CD4-positive, alpha-beta T cell (primary cell): Measurements from ENCODE around the gene DLG5. TPM values are rescaled to one million over a fixed set of nuclear protein-coding genes. Genes with fewer than 3 reads are reported as not detected.

Experiments used
- ATAC-seq: fragments of 200-7000 bp; cut with Tn5 transposase; one replicate; pipeline ENCODE4 v1.10.0; 2022; ENCODE audit warnings: mild to moderate bottlenecking; ENCODE audit not compliant: poor library complexity
- CTCF ChIA-PET: fragments of 350-600 bp; sonication (Branson Sonifier 250); formaldehyde crosslinking; loops from one replicate; lab custom pipeline; 2021; ENCODE audit warnings: antibody characterized with exemption, inconsistent platforms; lab: Charles Lee
- POLR2A ChIA-PET: fragments of 350-600 bp; sonication (Branson Sonifier 250); formaldehyde crosslinking; loops from one replicate; lab custom pipeline; 2021; ENCODE audit warnings: antibody characterized with exemption, inconsistent platforms; lab: Charles Lee
- DNase-seq, 14 experiments: peaks; one replicate each; pipeline ENCODE4 v3.0.0-alpha.2; 2013 to 2020; ENCODE audit warnings: mixed read lengths in 2 of 14
- H3K27ac ChIP-seq, 2 donors: one replicate each; pipeline versions ENCODE4 v1.5.1 to v1.7.0; 2013; ENCODE audit warnings: low read length in 2 of 2, low read depth in 1 of 2, mild to moderate bottlenecking in 1 of 2
- H3K27me3 ChIP-seq, 2 experiments: 1 replicate in 1 of 2; 2 replicates in 1 of 2; pipeline versions ENCODE4 v1.6.1 to v1.7.0; 2013; ENCODE audit warnings: low read length in 2 of 2, control low read depth in 1 of 2, mild to moderate bottlenecking in 1 of 2, moderate library complexity in 1 of 2; ENCODE audit not compliant: insufficient read depth in 2 of 2, control insufficient read depth in 1 of 2
- H3K36me3 ChIP-seq: one replicate; pipeline ENCODE4 v1.6.1; 2013; ENCODE audit warnings: low read length, control low read depth; ENCODE audit not compliant: insufficient read depth
- H3K4me1 ChIP-seq: one replicate; pipeline ENCODE4 v1.6.1; 2013; ENCODE audit warnings: low read length, control low read depth; ENCODE audit not compliant: insufficient read depth
- H3K4me3 ChIP-seq: one replicate; pipeline ENCODE4 v1.5.1; 2013; ENCODE audit warnings: mild to moderate bottlenecking, low read length, moderate library complexity
- H3K9me3 ChIP-seq, 2 experiments: 1 replicate in 1 of 2; 2 replicates in 1 of 2; pipeline versions ENCODE4 v1.6.1 to v1.7.0; 2013; ENCODE audit warnings: low read length in 2 of 2, mild to moderate bottlenecking in 2 of 2, control low read depth in 1 of 2, moderate library complexity in 1 of 2; ENCODE audit not compliant: control insufficient read depth in 1 of 2, insufficient read depth in 1 of 2
- H3K27ac Mint-ChIP-seq: one replicate; pipeline ENCODE4 v1.8.0; 2020; ENCODE audit warnings: mixed read lengths
- H3K27me3 Mint-ChIP-seq: one replicate; pipeline ENCODE4 v1.8.0; 2021; ENCODE audit warnings: mixed read lengths
- H3K36me3 Mint-ChIP-seq: one replicate; pipeline ENCODE4 v1.8.0; 2021; ENCODE audit warnings: low read depth, mixed read lengths
- H3K4me1 Mint-ChIP-seq: one replicate; pipeline ENCODE4 v1.8.0; 2021; ENCODE audit warnings: low read depth, mixed read lengths
- H3K4me3 Mint-ChIP-seq: one replicate; pipeline ENCODE4 v1.8.0; 2020; ENCODE audit warnings: mild to moderate bottlenecking, mixed read lengths
- H3K9me3 Mint-ChIP-seq: one replicate; pipeline ENCODE4 v1.8.0; 2020; ENCODE audit warnings: mixed read lengths
- CTCF ChIP-seq: fragments of 200-600 bp; IDR thresholded peaks from one replicate; pipeline ENCODE4 v1.8.0; 2022; ENCODE audit warnings: antibody characterized with exemption, mild to moderate bottlenecking
- intact Hi-C, 2 experiments: fragments of 100-400 bp; cut with DNase I in 1 of 2; cut with micrococcal nuclease in 1 of 2; formaldehyde crosslinking; loops; one replicate each; pipeline versions ENCODE4 v1.15.1 to v1.9.0; 2023 to 2025; cut with DNase I, micrococcal nuclease
- total RNA-seq, 174 experiments: library from RNA in 2 of 174; stranded (reverse) in 2 of 174; gene quantifications; one replicate each; pipeline ENCODE4 v1.2.3 and lab custom pipeline; 2021 to 2026

DLG5 gene
- total RNA-seq, 2 experiments from 2014 or later: 7.1 to 7.4 TPM

GRCh38 chr10:77784856-77785255, 141.7 kb downstream of the DLG5 start:
- ATAC-seq: no peak
- no peak overlapping the region for H3K27ac ChIP-seq
- no peaks in the 10 kb centered on the region for H3K36me3 ChIP-seq
- no peak overlapping the region for H3K4me3 Mint-ChIP-seq
- intact Hi-C loops: no loop called here
- H3K27me3 ChIP-seq: no peaks in the 10 kb centered on the region
- H3K27ac Mint-ChIP-seq: no peak overlapping the region
- POLR2A ChIA-PET: no interaction called here
- no peaks in the 10 kb centered on the region for H3K4me1 ChIP-seq
- H3K36me3 Mint-ChIP-seq: no peaks in the 10 kb centered on the region
- TF ChIP-seq CTCF: no peak
- DNase-seq: no peak
- no peaks in the 10 kb centered on the region for H3K9me3 Mint-ChIP-seq
- no peaks in the 10 kb centered on the region for H3K4me1 Mint-ChIP-seq
- CTCF ChIA-PET: no interaction called here
- peaks cover 0 to 2% of the 10 kb centered on the region in 2 experiments for H3K9me3 ChIP-seq
- no peaks in the 10 kb centered on the region for H3K27me3 Mint-ChIP-seq
- no peak overlapping the region for H3K4me3 ChIP-seq

- TF ChIP-seq CTCF: no peak
- Mint-ChIP-seq H3K9me3 (no peaks in the 10 kb centered on the region), H3K27ac (no peak overlapping the region), H3K36me3 (no peaks in the 10 kb centered on the region), H3K4me3 (no peak overlapping the region), H3K27me3 (peaks cover 5% of the 10 kb centered on the region), H3K4me1 (no peaks in the 10 kb centered on the region)
- H3K4me3 ChIP-seq: no peak overlapping the region
- H3K27me3 ChIP-seq: no peaks in the 10 kb centered on the region
- CTCF ChIA-PET: no interaction called here
- no peaks in the 10 kb centered on the region for H3K4me1 ChIP-seq
- POLR2A ChIA-PET: no interaction called here
- intact Hi-C loops: no loop called here
- peaks cover 0 to 6% of the 10 kb centered on the region in 2 experiments for H3K9me3 ChIP-seq
- no peak for DNase-seq
- no peak for ATAC-seq
- no peak overlapping the region for H3K27ac ChIP-seq
- no peaks in the 10 kb centered on the region for H3K36me3 ChIP-seq
These were observed 144.1 kb downstream of the DLG5 start for GRCh38 chr10:77782328-77783061.

- no peaks in the 10 kb centered on the region for H3K4me1 ChIP-seq
- H3K4me3 Mint-ChIP-seq: no peak overlapping the region
- H3K27ac Mint-ChIP-seq: no peak overlapping the region
- H3K4me3 ChIP-seq: no peak overlapping the region
- intact Hi-C loops: no loop called here
- TF ChIP-seq CTCF: no peak
- ATAC-seq: no peak
- CTCF ChIA-PET: no interaction called here
- peaks cover 5% of the 10 kb centered on the region for H3K27me3 Mint-ChIP-seq
- no peaks in the 10 kb centered on the region for H3K4me1 Mint-ChIP-seq
- H3K9me3 ChIP-seq: peaks cover 5 to 12% of the 10 kb centered on the region in 2 experiments
- H3K9me3 Mint-ChIP-seq: no peaks in the 10 kb centered on the region
- H3K36me3 ChIP-seq: no peaks in the 10 kb centered on the region
- POLR2A ChIA-PET: no interaction called here
- no peaks in the 10 kb centered on the region for H3K36me3 Mint-ChIP-seq
- H3K27me3 ChIP-seq: no peaks in the 10 kb centered on the region
- H3K27ac ChIP-seq: no peak overlapping the region
- DNase-seq: no peak
These were observed 144.9 kb downstream of the DLG5 start for GRCh38 chr10:77781451-77782327.
